ENCODE measurements around the gene NR1I2. TPM values are rescaled to one million over a fixed set of nuclear protein-coding genes. Genes with fewer than 3 reads are reported as not detected.

Gene NR1I2
- 0.15 TPM in 1 of 2 replicates, not detected in the other for total RNA-seq

GRCh38 chr3:119781330-119782198 is at the start of gene NR1I2:
Gene NR1I2 (plus strand): TSS chr3:119782101.

Other genes with a start within 250 kb of the NR1I2 start
- not detected in 2 replicates for gene CD80, start 222.5 kb upstream of the NR1I2 start, total RNA-seq
- 5.2 and 7.1 TPM in 2 replicates for gene ADPRH, start 202.6 kb upstream of the NR1I2 start, total RNA-seq
- 0.65 and 1.1 TPM in 2 replicates for gene PLA1A, start 184.2 kb upstream of the NR1I2 start, total RNA-seq
- gene POPDC2, start 121.5 kb upstream of the NR1I2 start, total RNA-seq, result 0.65 TPM in 1 of 2 replicates, not detected in the other
- gene COX17, start 104.7 kb upstream of the NR1I2 start, total RNA-seq, result 6.7 and 20.1 TPM in 2 replicates
- gene CFAP91, start 79.1 kb upstream of the NR1I2 start, total RNA-seq, result 0.65 and 0.76 TPM in 2 replicates

All from epithelial cell of umbilical artery (primary cell).